Right forelimb (tissue), 1 donor: ENCODE results near the gene FUT6.
"Not testable (repeated sequence)": the region's sequence is repeated elsewhere in the genome, so short reads cannot be mapped to it uniquely, and the experiment has no call there.

Experiments
- DNase-seq: peaks from one replicate; pipeline ENCODE4 v3.0.0-alpha.2; 2018

The FUT6 gene

DNA sequence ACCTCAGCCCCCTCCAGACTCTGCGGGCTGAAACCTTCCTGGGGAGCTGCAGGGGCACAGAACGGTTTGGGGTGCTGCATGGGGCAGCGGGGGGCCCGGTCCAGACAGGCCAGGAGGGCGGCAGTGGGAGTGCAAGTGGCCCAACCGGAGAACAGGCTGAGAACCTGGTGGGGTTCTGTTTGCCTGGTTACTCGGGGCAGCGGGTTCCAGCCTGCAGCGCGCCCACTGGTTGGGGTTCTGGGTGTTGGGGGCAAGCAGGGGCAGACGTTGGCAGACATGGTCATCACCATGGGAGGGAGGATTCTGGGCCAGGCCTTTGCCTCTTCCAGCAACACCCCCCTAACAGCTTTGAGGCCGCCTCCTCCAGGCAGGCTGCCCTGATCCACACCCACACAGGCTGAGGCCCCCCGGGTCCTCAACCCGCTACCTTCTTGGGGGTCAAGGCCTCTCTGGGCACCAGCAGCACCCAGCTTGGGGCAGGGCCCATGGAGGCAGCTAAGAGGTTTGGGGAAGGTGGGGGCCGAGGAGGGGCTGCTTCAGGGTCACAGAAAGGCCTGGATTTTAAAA lies 54.8 kb downstream of the FUT6 start, which contains the start of gene PRR22:
Gene PRR22 (minus strand): TSS at position 166 of the 567 bp plus-strand sequence. CDS start 86 bp downstream, at position 80.
- DNase-seq, result no peak

DNA sequence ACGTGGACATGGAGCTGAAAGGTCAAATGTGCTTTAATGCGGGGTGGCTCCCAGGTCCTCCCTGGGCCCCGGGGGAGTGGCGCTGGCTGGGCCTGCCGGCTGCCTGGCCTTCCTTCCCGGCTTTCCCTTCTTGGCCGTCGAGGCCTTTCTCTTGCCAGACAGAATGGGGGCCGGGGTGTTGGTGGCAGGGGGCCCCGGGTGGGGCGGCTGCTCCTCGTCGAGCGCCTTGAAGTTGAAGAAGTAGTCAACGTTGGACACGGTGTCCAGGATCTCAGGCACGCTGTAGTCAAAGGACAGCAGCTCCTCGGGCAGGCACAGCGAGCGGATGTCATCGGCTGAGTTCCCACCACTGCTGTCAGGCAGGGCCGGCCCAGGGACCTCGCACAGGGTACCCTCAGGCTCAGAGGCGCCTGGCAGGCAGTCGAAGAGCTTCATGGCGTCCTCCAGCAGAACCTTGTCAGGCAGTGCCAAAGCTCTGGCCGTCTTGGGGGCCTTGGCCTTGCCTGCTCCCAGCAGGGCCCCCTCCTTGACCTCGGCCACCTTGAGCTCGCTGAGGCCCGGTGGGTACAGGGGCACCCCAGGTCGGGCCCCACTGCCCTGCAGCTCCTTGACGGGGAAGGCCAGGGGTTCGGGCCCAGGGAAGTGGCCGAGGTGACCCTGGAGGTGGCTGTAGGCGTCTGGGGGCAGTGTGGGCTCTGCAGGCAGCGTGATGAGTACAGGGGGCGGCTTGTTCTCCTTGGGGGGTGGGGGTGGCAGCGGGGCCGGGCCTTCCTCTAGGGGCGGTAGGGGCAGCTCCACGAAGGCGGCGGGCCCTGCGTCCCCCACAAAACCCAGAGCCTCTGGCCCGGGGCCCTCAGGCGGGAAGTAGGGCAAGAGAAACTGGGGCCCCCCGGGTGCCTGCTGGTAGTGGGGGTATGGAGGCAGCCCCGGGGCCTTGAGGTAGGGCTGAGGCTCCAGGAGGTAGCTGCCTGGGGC lies 56.3 kb downstream of the FUT6 start:
- no peak for DNase-seq

DNA sequence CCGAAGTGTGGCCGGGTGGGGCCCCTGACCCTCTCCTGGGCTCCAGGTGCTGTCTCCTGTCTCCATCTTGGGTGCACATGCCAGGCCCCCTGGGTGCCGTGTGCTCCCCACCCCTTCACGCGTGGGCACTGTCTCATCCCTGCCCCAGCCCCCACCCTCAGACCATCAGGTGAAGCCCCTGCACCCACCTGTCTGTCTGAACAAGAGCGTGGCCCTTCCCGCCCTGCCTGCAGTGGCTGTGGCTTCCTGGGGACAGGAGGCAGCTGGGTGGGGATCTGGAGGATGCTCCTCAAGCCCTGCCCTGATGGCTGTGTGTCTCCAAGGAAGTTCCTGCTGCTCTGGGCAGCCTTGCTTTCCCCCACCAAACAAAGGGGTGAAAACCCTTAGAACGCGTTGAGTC lies 57.2 kb downstream of the FUT6 start:
- no peak for DNase-seq

DNA sequence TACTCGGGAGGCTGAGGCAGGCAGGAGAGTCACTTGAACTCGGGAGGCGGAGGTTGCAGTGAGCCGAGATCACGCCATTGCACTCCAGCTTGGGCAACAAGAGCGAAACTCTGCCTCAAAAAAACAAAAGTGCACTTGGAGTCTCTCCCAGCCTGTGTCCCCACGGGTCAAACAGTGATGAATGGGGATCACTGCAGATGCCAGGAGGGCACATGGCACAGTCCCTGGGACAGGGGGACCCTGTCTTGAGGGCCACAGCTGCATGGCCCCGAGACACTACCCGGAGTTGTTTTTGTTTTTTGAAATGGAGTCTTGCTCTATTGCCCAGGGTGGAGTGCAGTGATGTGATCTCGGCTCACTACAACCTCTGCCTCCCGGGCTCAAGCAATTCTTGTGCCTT lies 58.6 kb downstream of the FUT6 start:
- not testable (repeated sequence) for DNase-seq
